ENCODE results near the gene FECH. TPM values are rescaled to one million over a fixed set of nuclear protein-coding genes. Genes with fewer than 3 reads are reported as not detected.
"Not testable (repeated sequence)": the region's sequence is repeated elsewhere in the genome, so short reads cannot be mapped to it uniquely, and the experiment has no call there.

Gene FECH
- total RNA-seq, 1 experiment from 2014 or later, result 37.2 TPM

- no peak for DNase-seq (ENCODE audit: low spot score)
These were observed 53.3 kb downstream of the FECH start for GRCh38 chr18:57533006-57533867.

- no peak for DNase-seq (ENCODE audit: low spot score)
These were observed 57.4 kb downstream of the FECH start for GRCh38 chr18:57529151-57529550.

- no peak for DNase-seq (ENCODE audit: low spot score)
These were observed 58.8 kb downstream of the FECH start for GRCh38 chr18:57527556-57528229.

GRCh38 chr18:57523171-57523956 is 63.1 kb downstream of the FECH start:
- no peak for DNase-seq (ENCODE audit: low spot score)

- DNase-seq (ENCODE audit: low spot score), result not testable (repeated sequence)
These were observed 64.2 kb downstream of the FECH start for GRCh38 chr18:57522348-57522747.

GRCh38 chr18:57519668-57520424 is 66.7 kb downstream of the FECH start:
- DNase-seq (ENCODE audit: low spot score), result no peak

- DNase-seq (ENCODE audit: low spot score), result no peak
These were observed 68.0 kb downstream of the FECH start for GRCh38 chr18:57518533-57518932.

GRCh38 chr18:57516056-57516455 is 70.4 kb downstream of the FECH start:
- no peak for DNase-seq (ENCODE audit: low spot score)

- no peak for DNase-seq (ENCODE audit: low spot score)
These were observed 81.3 kb downstream of the FECH start for GRCh38 chr18:57505231-57505630.

GRCh38 chr18:57502624-57503023 is 83.9 kb downstream of the FECH start:
- no peak for DNase-seq (ENCODE audit: low spot score)

GRCh38 chr18:57498682-57499256 is 87.7 kb downstream of the FECH start:
- DNase-seq (ENCODE audit: low spot score), result no peak

Other genes with a start within 250 kb of the FECH start
- not detected in 2 replicates for gene ST8SIA3, start 234.1 kb downstream of the FECH start, total RNA-seq (2014; rRNA removed; shearing (Covaris generic))
- gene ONECUT2, start 151.3 kb downstream of the FECH start, total RNA-seq (2014; rRNA removed; shearing (Covaris generic)), result 6.6 and 8.6 TPM in 2 replicates
- 60.3 and 67.9 TPM in 2 replicates for gene NARS1, start 35.1 kb upstream of the FECH start, total RNA-seq (2014; rRNA removed; shearing (Covaris generic))
- 25.8 and 34.0 TPM in 2 replicates for gene ATP8B1, start 216.6 kb upstream of the FECH start, total RNA-seq (2014; rRNA removed; shearing (Covaris generic))

Data from HT-29 (cell line).